H9 (cell line): ENCODE data around the gene GRID2IP. TPM values are rescaled to one million over a fixed set of nuclear protein-coding genes. Genes with fewer than 3 reads are reported as not detected.

Experiments used
- DNase-seq: peaks from one replicate; pipeline ENCODE4 v3.0.0-alpha.2; 2017
- H2AFZ ChIP-seq: one replicate; pipeline ENCODE4 v1.6.1; 2013; ENCODE audit warnings: mild to moderate bottlenecking, low read length, control low read depth, moderate library complexity
- H2AK5ac ChIP-seq: 2 replicates; pipeline ENCODE4 v1.6.1; 2013; ENCODE audit warnings: low read length, control low read depth, mixed read lengths; ENCODE audit not compliant: insufficient read length
- H2BK120ac ChIP-seq: one replicate; pipeline ENCODE4 v1.6.1; 2013; ENCODE audit warnings: low read depth, mild to moderate bottlenecking, low read length, control low read depth, inconsistent platforms; ENCODE audit not compliant: poor library complexity, severe bottlenecking
- H2BK12ac ChIP-seq: 2 replicates; pipeline ENCODE4 v1.6.1; 2013; ENCODE audit warnings: low read length, control low read depth, mixed read lengths, low read depth; ENCODE audit not compliant: insufficient read length
- H2BK15ac ChIP-seq: 2 replicates; pipeline ENCODE4 v1.6.1; 2013; ENCODE audit warnings: low read depth, low read length, control low read depth
- H2BK20ac ChIP-seq: one replicate; pipeline ENCODE4 v1.6.1; 2013; ENCODE audit warnings: low read depth, mild to moderate bottlenecking, low read length, control low read depth, inconsistent platforms; ENCODE audit not compliant: poor library complexity, severe bottlenecking
- H2BK5ac ChIP-seq: 2 replicates; pipeline ENCODE4 v1.6.1; 2013; ENCODE audit warnings: low read length, control low read depth, mixed read lengths; ENCODE audit not compliant: insufficient read length
- H3K14ac ChIP-seq: 2 replicates; pipeline ENCODE4 v1.6.1; 2013; ENCODE audit warnings: low read length, control low read depth; ENCODE audit not compliant: insufficient read depth
- H3K18ac ChIP-seq: 2 replicates; pipeline ENCODE4 v1.6.1; 2013; ENCODE audit warnings: low read depth, mild to moderate bottlenecking, mixed read lengths, low read length, control low read depth; ENCODE audit not compliant: insufficient read length
- H3K23ac ChIP-seq: 2 replicates; pipeline ENCODE4 v1.6.1; 2013; ENCODE audit warnings: low read length, control low read depth, mixed read lengths, low read depth; ENCODE audit not compliant: insufficient read length
- H3K23me2 ChIP-seq: 2 replicates; pipeline ENCODE4 v1.6.1; 2013; ENCODE audit warnings: low read depth, mild to moderate bottlenecking, mixed read lengths, low read length, control low read depth; ENCODE audit not compliant: insufficient read length, poor library complexity, severe bottlenecking
- H3K27ac ChIP-seq: 2 replicates; pipeline ENCODE4 v1.5.1; 2013; ENCODE audit warnings: low read length, control low read depth, mixed read lengths, low read depth; ENCODE audit not compliant: insufficient read length
- H3K27me3 ChIP-seq: 2 replicates; pipeline ENCODE4 v1.6.1; 2013; ENCODE audit warnings: low read length, control low read depth, inconsistent platforms; ENCODE audit not compliant: insufficient read depth
- H3K4ac ChIP-seq: 2 replicates; pipeline ENCODE4 v1.6.1; 2013; ENCODE audit warnings: low read depth, mild to moderate bottlenecking, control low read depth, inconsistent platforms, low read length, moderate library complexity
- H3K4me1 ChIP-seq: 2 replicates; pipeline ENCODE4 v1.6.1; 2013; ENCODE audit warnings: low read length, control low read depth, inconsistent platforms; ENCODE audit not compliant: insufficient read depth
- H3K4me2 ChIP-seq: 2 replicates; pipeline ENCODE4 v1.6.1; 2013; ENCODE audit warnings: low read length, control low read depth, mixed read lengths; ENCODE audit not compliant: insufficient read length, insufficient read depth
- H3K56ac ChIP-seq: 2 replicates; pipeline ENCODE4 v1.6.1; 2013; ENCODE audit warnings: low read depth, mild to moderate bottlenecking, mixed read lengths, low read length, control low read depth; ENCODE audit not compliant: insufficient read length
- H3K79me1 ChIP-seq: 2 replicates; pipeline ENCODE4 v1.6.1; 2013; ENCODE audit warnings: low read depth, mild to moderate bottlenecking, moderate library complexity, low read length, control low read depth, inconsistent platforms; ENCODE audit not compliant: insufficient read depth, poor library complexity, severe bottlenecking
- H3K79me2 ChIP-seq: 2 replicates; pipeline ENCODE4 v1.6.1; 2013; ENCODE audit warnings: low read length, control low read depth, inconsistent platforms; ENCODE audit not compliant: insufficient read depth
- H3K9ac ChIP-seq: 2 replicates; pipeline ENCODE4 v1.6.1; 2013; ENCODE audit warnings: low read length, control low read depth, mixed read lengths; ENCODE audit not compliant: insufficient read length; ENCODE audit errors: extremely low read depth
- H3K9me3 ChIP-seq: one replicate; pipeline ENCODE4 v1.6.1; 2013; ENCODE audit warnings: low read depth, low read length, inconsistent platforms; ENCODE audit not compliant: control insufficient read depth
- H3T11ph ChIP-seq: one replicate; pipeline ENCODE4 v1.6.1; 2013; ENCODE audit warnings: mild to moderate bottlenecking, low read length, control low read depth, inconsistent platforms
- H4K20me1 ChIP-seq: one replicate; pipeline ENCODE4 v1.6.1; 2013; ENCODE audit not compliant: control insufficient read depth, insufficient read length, insufficient read depth
- H4K5ac ChIP-seq: 2 replicates; pipeline ENCODE4 v1.6.1; 2013; ENCODE audit warnings: low read depth, mild to moderate bottlenecking, mixed read lengths, low read length, control low read depth; ENCODE audit not compliant: insufficient read length
- H4K8ac ChIP-seq: replicated peaks from 2 replicates; pipeline ENCODE4 v1.6.1; 2013; ENCODE audit warnings: low read length, control low read depth, mixed read lengths, low read depth; ENCODE audit not compliant: insufficient read length
- H4K91ac ChIP-seq: 2 replicates; pipeline ENCODE4 v1.6.1; 2013; ENCODE audit warnings: low read depth, mild to moderate bottlenecking, moderate library complexity, mixed read lengths, low read length, control low read depth; ENCODE audit not compliant: insufficient read length
- H3K27ac Mint-ChIP-seq, 3 experiments: 2 replicates in 2 of 3; 3 replicates in 1 of 3; pipeline ENCODE4 v1.8.0; 2020 to 2021; ENCODE audit warnings: mixed read lengths in 3 of 3, mild to moderate bottlenecking in 1 of 3, moderate library complexity in 1 of 3
- H3K27me3 Mint-ChIP-seq: 2 replicates; pipeline ENCODE4 v1.8.0; 2021; ENCODE audit warnings: low read depth, mild to moderate bottlenecking, moderate library complexity, mixed read lengths
- H3K36me3 Mint-ChIP-seq, 3 experiments: 2 replicates in 2 of 3; 3 replicates in 1 of 3; pipeline ENCODE4 v1.8.0; 2020 to 2021; ENCODE audit warnings: low read depth in 3 of 3, mixed read lengths in 3 of 3; ENCODE audit not compliant: insufficient read depth in 1 of 3
- H3K4me1 Mint-ChIP-seq, 2 experiments: 2 replicates each; pipeline ENCODE4 v1.8.0; 2020; ENCODE audit warnings: mixed read lengths in 2 of 2
- H3K4me3 Mint-ChIP-seq, 2 experiments: 2 replicates in 1 of 2; 3 replicates in 1 of 2; pipeline ENCODE4 v1.8.0; 2020 to 2021; ENCODE audit warnings: mild to moderate bottlenecking in 2 of 2, mixed read lengths in 2 of 2, moderate library complexity in 1 of 2
- H3K9me3 Mint-ChIP-seq, 2 experiments: 2 replicates in 1 of 2; 3 replicates in 1 of 2; pipeline ENCODE4 v1.8.0; 2020; ENCODE audit warnings: mild to moderate bottlenecking in 2 of 2, mixed read lengths in 2 of 2, moderate library complexity in 1 of 2
- CTCF ChIP-seq: fragments of 200-600 bp; sonication (generic); conservative IDR thresholded peaks from 3 replicates; pipeline ENCODE4 v1.8.0; 2021; ENCODE audit warnings: antibody characterized with exemption, mild to moderate bottlenecking
- WGBS: extraction: QIAGEN DNeasy Blood & Tissue Kit; methylation state at CpG from one replicate; pipeline ENCODE4 v1.1.7; 2013; ENCODE audit warnings: missing lambda C conversion rate, low lambda C conversion rate, mixed read lengths; ENCODE audit not compliant: insufficient read length; ENCODE audit errors: extremely low coverage; 5-methylcytosine and 5-hydroxymethylcytosine counted together
- total RNA-seq: library from RNA; stranded (reverse); gene quantifications from 2 replicates; pipeline ENCODE4 v1.2.1, GENCODE V29; 2021

The GRID2IP gene
- total RNA-seq, 1 experiment from 2014 or later, result 1.7 TPM

- Histone ChIP-seq H3K27me3 (no peaks in the 10 kb centered on the region), H4K20me1 (no peaks in the 10 kb centered on the region), H2BK5ac (no peak overlapping the region), H4K91ac (no peak overlapping the region), H3T11ph (no peak overlapping the region), H3K79me1 (no peaks in the 10 kb centered on the region), H2BK15ac (no peak overlapping the region), H4K8ac (no peak overlapping the region), H3K23me2 (no peaks in the 10 kb centered on the region), H3K27ac (no peak overlapping the region), H2BK20ac (no peak overlapping the region), H3K14ac (no peak overlapping the region), H3K4me2 (no peak overlapping the region), H3K4ac (no peak overlapping the region), H2BK120ac (no peak overlapping the region), H2AFZ (no peak overlapping the region), H2AK5ac (no peak overlapping the region), H3K9ac (no peak overlapping the region), H3K9me3 (no peaks in the 10 kb centered on the region), H2BK12ac (no peak overlapping the region), H4K5ac (no peak overlapping the region), H3K23ac (no peak overlapping the region), H3K79me2 (no peaks in the 10 kb centered on the region), H3K4me1 (no peaks in the 10 kb centered on the region), H3K18ac (no peak overlapping the region), H3K56ac (no peak overlapping the region)
- H3K27ac Mint-ChIP-seq, result peak overlapping the region in 1 of 3 experiments; percentile 20; a peak in 1 of 7 replicates
- H3K4me3 Mint-ChIP-seq, result no peak overlapping the region
- no peaks in the 10 kb centered on the region for H3K4me1 Mint-ChIP-seq
- no peak for DNase-seq
- WGBS, result no CpG with 5 or more reads among the region's 19 CpGs
- TF ChIP-seq CTCF, result no peak
- H3K36me3 Mint-ChIP-seq, result peaks cover 0 to 3% (median 0%) of the 10 kb centered on the region in 3 experiments; a peak in 1 of 7 replicates
- H3K27me3 Mint-ChIP-seq, result no peaks in the 10 kb centered on the region; the same call in 1 of the 2 replicates
- H3K9me3 Mint-ChIP-seq, result no peaks in the 10 kb centered on the region
These were observed 54.2 kb downstream of the GRID2IP start for GRCh38 chr7:6496842-6497636.
